Ramos (cell line): ENCODE measurements around the gene CAMSAP1.

Experiments
- in situ Hi-C: fragments of 300-500 bp; cut with MboI; formaldehyde crosslinking; loops from one replicate; pipeline ENCODE4 v1.14.3; 2022; ENCODE audit warnings: low sequenced_read_pairs; ENCODE audit not compliant: unreplicated experiment

Gene CAMSAP1

DNA sequence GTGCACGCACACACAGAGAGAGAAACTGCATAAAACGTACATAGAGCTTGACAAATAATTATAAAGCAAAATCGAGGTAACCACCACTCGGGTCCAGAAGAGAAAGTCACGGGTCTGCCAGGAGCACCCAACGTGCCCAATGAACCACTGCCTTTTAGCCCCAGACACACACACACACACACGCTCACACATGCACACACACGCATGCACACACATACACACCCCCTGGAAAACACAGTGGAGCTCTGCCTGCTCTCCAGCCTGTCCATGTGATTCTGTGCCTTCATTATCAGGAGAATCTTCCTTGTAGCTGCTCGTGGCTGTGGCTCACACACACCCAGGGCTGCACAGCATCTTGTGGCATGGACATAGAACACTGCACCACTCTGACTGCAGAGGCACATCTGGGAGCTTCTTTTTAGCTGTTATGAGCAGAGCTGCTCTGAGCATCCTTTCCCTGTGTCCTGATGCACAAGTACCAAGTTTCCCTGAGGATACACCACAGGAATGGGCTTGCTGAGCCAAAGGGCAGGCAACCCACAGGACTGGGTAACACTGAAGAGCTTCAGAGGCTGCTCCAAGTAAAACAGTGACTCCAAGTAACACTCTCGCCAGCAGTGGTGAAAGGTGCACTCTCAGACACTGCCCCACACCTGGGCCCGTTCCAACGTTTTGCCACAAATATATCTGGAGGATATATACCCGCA lies 58.9 kb downstream of the CAMSAP1 start:
- in situ Hi-C loops = no loop called here

DNA sequence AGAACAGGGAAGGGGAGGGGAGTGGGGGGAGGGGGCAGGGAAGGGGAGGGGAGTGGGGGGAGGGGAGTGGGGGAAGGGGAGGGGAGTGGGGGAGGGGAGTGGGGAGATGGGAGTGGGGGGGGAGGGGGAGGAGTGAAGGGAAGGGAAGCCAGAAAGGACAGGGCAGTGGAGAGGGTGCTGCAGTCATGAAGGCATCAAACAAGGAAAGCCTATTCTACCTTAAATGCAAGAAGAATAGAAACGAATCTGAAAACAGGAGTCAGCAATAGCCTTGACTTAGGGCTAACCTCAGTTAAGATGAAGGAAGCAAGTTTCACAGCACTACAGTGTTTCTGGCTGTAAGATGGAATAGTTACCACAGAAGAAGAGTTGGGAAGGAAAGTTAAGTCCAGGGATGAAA lies 59.5 kb downstream of the CAMSAP1 start:
- in situ Hi-C loops = no loop called here

DNA sequence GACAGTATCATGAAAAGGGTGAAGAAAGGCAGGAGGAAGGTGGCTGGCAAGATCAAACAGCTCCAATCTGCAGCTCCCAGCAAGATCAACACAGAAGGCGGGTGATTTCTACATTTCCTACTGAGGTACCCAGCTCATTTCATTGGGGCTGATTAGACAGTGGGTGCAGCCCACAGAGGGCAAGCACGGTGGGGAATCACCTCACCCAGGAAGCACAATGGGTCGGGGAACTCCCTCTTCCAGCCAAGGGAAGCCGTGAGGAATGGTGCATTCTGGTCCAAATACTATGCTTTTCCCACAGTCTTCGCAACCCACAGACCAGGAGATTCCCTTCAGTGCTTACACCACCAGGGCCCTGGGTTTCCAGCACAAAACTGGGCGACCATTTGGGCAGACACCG lies 66.8 kb downstream of the CAMSAP1 start:
- in situ Hi-C loops = no loop called here

DNA sequence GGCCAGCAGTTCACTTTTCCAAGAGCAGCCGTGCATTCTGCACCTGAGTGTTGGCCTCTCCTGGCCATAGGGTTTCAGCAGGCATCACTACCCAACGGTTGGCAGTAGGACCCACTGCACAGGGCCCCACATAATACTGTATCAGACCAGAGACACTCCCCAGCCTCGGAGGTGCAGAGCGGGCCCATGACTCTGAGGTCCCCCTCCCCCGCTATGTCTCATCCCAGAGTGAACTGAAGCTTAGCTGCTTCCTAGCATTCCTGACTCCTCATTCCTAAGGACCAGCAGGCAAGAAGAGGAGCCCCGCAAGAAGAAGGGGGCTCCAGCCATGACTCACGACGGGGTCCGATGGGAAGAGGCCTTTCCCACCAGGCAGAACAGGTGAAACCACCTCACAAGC lies 67.2 kb downstream of the CAMSAP1 start:
- in situ Hi-C loops = no loop called here

DNA sequence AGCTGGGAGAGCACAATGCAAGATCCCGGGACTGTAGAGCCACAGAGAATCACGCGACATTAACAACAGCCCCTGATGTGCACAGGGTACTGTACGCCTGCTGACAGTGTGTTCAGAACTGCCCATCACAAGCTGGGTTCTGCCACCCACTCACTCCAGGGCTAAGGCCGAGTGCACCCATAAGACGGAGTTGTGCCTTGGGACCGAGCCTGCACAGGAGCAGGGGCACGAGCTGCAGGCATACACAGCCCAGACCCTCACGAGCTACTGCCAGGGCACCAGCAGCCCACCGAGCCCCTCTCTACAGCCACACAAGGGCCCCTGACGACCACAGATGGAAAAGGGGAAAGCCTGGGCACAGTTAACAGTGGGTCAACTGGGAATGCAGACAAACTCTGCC lies 67.8 kb downstream of the CAMSAP1 start:
- in situ Hi-C loops = no loop called here

DNA sequence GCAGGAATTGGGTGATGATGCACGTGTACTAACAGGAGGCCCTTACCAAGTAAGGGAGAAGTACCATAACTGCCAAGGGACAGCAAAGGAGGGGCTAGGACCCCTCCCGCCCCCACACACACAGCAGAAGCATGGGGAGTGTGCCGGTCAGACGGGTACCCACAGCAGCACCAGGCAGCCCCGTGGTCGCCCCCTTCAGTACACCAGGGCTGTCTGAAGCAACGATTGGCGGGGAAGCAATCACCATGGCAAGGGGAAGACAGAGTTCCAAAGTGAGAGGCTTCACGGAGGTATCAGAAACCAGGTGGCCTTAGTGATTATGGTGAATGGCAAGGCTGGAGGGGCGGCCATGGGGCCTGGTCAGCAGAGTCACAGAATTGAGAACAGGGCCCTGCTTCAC lies 72.2 kb downstream of the CAMSAP1 start:
- in situ Hi-C loops = no loop called here

DNA sequence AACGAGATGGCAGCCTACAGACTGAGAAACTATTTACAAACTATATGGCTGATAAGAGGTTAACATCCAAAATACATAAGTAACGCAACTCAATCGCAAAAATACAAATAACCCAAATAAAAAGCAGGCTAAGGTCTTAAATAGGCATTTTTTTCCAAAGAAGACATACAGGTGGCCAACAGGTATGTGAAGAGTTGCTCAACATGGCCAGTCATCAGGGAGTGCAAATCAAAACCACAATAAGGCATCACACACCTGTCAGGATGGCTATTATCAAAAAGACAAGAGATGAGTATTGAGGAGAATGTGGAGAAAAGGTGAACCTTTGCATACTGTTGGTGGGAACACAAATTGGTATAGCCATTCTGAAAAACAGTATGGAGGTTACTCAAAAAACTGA lies 73.5 kb downstream of the CAMSAP1 start:
- in situ Hi-C loops = no loop called here

DNA sequence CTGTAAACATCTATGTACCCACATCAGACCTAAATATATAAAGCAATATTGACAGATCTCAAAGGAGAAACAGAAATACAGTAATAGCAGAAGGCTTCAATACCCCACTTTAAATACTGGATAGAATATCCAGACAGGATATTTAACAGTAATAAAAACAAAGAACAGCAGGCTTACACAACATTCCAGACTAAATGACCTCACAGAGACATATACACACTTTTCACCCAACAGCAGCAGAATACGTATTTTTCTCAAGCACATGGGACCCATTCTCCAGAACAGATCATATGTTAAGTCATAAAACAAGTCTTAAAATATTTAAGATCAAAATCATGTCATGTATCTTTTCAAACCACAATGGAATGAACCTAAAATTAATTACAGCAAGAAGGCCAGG lies 76.8 kb downstream of the CAMSAP1 start:
- in situ Hi-C loops = no loop called here

DNA sequence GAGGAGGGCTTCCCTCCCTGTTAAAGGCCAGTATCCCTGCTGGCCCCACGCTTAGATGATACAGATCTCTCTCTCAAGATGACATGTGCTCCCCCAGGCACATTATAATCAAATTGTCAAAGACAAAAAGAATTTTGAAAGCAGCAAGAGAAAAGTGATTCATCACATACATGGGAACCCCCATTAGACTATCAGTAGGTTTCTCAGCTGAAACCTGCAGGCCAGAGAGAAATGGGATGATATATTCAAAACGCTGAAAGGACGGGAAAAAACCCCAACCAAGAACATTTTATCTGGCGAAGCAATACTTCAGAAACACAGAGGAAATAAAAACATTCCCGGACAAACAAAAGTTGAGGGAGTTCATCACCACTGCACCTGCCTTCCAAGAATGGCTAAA lies 78.7 kb downstream of the CAMSAP1 start:
- in situ Hi-C loops = no loop called here

DNA sequence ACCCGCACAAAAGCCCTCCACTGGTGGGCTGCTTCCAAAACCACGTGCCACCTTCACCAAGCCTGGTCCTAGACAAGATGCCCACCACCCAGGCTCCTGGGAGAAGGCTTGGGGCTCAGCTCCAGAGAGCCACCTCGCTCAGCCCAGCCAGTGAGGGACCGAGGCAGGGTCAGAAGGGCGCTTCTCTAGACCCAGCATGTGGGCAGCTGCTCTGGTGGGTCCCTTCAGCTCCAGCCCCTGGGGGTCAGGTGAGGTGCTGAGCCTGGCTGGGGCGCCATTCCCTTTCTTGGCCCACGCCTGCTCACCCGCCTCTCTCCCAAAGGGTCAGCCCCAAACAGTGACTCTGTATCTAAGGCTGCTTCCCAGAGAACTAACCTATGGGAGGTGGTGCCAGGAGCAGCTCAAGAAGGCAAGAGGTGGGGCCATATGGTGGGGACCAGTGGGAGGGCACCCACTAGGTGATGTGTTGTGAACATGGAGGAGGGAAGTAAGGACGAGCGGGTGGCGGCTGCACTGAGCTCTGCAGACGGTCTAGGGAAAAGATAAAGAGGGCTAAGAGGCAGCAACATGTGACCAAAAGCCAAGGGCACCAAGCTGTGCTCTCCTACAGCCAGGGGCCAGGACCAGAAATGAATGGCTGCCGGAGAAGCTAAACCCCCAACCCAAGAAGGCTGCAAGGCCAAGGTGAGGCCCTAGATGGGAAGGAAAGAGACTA lies 79.3 kb downstream of the CAMSAP1 start:
- in situ Hi-C loops = no loop called here

DNA sequence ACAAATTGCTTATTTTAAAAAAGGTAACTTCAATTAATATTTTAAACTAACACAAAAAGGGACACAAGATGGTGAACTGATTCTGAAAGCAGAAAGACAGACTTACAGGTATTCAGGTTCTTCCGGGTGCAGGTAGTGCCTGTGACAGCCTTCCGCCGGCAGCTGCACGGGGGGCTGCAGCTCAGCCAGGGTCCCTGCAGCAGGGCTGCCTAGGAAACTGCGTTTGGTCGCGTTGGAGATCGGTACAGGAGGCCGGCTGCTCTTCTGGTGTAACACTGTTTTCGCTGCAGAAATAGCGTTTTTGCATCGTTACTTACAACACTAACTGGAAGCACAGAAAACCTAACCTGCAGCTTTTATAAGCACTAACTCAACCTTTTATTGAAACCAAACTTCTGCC lies 80.0 kb downstream of the CAMSAP1 start:
- in situ Hi-C loops = no loop called here

DNA sequence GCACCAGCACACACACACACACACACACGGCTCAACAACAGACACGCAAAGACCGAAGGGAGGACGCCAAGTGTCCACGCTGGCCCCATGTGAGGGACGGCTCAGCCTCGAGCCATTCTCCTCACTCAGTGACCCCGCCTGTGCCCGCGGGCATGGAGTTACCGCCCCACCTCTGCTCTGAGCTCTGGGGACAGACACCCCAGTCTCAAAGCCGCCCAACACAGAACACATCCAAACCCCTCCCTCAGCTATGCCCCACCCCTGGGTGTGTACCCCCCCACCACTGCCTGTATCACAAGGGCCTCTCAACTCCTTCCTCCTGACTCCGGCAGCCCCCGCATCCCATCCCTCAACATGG lies 81.2 kb downstream of the CAMSAP1 start:
- in situ Hi-C loops = no loop called here

DNA sequence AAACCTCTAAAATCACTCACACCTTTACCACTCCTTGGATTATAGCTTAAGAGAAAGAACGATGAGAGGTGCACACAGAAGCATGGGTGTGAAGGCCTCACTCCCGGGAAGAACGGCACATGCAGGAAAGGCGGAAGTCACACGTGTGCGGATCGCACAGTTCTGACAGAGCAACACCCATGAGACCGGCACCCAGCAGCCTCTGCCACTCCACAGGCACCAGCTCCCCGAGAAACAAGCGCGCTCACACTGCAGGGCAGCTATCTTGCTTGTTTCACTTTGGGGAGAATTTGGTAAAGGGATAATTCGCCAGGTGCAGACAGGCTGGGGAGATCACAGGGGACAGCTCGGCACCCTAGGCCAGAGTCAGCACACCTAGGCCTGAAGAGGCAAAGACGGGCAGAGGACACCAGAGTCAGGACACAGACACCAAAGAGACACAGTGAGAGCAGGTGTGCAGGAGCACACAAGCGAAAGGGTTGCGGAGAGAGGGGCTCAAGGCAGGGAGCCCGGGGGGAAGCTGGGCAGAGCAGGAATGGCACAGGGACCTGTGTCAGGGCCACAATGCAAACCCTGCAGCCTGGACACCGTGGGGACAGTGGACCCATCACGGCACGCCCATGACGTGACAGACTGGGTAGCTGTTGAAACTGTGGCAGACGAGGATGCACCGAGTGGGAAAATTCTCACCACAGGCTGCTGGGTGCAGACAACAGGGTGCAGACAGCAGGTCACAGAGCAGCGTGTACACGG lies 81.7 kb downstream of the CAMSAP1 start:
- in situ Hi-C loops = no loop called here

DNA sequence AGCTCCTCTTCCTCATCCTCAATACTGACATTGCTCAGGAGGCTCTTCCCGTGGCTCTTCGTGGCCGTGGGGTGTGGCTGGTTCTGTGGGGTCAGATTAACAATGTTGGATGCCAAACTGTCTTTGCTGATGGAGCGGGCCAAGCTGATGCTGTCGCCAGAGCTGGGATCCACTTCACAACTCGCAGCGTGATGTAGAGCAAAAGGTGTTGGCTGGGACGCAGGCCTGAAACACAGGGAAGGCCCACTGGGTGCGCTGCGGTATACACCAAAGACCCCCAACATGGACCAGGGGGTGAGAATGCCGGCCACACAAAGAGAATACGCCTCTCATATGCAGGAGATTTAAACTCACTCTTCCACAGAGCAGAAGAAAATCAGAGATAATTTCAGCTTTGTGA lies 84.3 kb downstream of the CAMSAP1 start:
- in situ Hi-C loops = no loop called here

DNA sequence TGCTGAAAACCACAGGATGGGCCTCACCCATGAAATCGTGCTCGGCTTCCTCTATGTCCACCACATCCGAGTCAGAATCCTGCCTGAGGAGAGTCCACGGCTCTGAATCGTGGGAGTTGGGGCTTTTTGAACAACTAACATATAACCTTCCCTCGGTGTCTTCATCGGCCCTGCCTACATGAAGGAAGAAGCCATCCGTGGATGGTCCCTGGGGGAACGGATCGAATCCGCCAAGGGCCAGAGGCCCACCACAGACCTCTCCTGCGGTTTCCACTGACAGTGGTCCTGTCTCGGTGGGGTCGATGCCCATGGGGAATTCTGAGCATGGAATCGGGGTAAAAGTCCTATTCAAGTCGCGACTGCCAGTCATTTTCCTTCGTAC lies 85.0 kb downstream of the CAMSAP1 start:
- in situ Hi-C loops = no loop called here

DNA sequence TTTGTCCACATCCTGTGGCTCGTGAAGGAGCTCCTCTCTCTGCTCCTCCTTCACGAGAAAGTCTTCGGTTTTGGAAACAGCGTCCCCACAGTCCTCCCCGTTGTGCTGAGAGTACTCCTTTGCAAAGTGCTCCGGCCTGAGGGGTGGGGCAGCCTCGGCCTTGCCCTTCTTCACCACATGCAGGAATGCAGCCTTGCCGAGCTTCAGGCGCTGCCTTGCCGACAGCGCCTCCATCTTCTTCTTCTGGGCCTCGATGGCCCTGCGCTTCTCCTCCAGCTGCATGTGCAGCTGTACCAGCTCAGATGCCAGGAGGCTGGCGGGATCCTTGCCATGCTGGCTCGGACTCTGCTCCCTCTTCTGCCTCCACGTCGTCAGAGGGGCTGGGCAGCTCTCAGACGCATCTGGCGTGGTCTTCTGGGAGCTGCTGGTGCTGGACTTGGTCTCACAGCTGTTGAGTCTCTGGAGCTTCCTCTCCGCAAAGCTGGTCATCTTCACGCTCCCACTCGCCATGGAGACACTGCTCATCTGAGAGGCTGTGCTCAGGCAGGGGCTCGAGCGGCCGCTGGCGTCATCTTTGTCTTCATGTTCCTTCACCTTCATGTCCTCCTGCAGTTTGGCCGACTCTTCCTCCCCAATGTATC lies 85.5 kb downstream of the CAMSAP1 start:
- in situ Hi-C loops = no loop called here

DNA sequence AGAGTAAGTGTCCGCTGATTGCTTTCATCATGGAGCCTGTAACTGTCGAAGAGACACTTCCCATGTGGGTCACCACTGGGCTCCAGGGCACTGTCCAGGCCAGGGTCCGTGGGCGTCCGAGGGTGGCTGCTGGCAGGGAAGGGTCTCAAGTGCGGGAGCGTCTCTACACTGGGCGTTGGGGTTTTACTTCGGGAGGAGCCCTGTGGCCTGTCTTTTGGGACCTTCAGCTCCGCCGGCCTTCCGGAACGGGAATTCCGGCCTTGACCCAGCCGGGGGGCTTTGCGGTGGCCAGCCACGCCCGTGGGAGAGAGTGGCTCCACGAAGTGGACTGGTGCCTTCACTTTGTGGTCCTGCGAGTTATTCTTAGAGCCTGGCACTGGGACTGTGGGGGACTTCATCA lies 86.2 kb downstream of the CAMSAP1 start:
- in situ Hi-C loops = no loop called here

DNA sequence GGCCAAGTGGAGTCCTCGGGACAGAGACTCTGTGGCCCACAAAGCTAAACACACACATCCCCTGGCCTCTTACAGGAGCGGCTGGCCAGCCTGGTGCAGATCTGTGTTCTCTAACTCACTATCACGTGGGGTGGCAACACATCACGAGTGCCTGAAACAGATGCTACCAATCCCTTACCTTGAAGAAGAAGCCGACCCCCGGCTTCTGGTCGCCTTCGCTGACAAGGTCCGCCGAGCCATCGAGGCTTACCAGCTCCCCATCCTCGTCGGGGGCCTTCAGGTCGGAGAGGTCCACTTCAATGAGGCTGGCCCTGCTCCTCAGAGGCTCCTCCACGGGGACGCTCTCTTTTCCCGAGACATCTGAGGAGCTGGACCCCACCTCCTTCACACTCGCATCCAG lies 86.7 kb downstream of the CAMSAP1 start:
- in situ Hi-C loops = no loop called here

DNA sequence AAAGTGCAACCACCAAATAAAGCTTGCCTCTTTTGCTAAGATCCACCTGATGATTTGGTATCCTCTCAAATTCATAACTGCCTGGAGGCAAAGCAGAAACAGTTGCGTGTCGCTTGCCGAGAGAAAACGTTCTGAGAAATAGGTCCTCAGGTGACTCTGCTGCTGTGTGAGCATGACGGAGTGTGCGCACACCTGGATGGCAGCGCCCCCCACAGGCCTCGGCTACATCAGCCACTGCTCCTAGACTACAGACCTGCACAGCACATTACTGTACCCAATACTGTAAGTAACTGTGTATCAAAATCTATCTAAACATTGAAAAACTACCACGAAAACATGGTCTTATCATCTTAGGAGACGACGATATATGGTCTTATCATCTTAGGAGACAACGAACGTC lies 87.4 kb downstream of the CAMSAP1 start:
- in situ Hi-C loops = no loop called here

DNA sequence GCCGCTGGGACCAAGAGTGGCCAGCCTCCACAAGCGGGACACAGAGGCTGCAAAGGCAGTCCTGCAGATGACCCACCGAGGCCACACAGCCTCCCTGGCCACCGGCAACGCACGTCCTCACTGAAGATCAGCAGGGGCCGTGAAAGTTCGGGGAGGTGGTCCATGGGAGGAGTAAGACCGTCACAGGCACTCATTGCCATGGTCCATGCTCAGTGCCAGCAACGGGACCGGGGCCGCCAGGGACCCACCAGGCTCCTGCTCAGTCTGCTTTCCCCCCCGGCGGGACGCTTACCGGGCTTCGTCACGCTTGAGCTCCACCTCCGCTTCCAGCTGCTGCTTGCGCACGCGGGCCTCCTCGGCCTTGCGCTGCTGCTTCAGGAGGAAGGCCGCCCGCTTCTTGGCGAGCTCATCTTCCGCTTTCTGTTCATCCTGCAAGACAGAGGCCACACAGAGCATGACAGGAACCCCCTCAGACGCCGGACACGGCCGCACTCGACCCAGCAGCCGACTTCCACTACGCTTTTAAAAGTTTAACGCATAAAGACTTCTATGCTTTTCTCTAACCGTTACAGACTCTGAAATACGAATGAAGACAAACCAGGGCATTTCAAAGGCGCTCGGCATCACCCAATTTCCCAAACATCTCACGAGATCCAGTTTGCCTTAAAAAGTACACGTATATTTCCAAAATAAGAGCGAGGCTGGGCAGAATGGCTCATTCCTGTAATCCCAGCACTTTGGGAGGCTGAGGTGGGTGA lies 88.4 kb downstream of the CAMSAP1 start:
- in situ Hi-C loops = no loop called here
